GM12878 (cell line): Measurements from ENCODE around the gene RASGRP2. TPM values are rescaled to one million over a fixed set of nuclear protein-coding genes. Genes with fewer than 3 reads are reported as not detected.

Experiments
- ATAC-seq: fragments of 200-7000 bp; cut with Tn5 transposase; 3 replicates; pipeline ENCODE4 v1.9.1; 2020; ENCODE audit warnings: mild to moderate bottlenecking, moderate library complexity
- BruUV-seq: library from RNA; stranded (reverse); fragments of 400-500 nt; replicated peaks from 2 replicates; lab custom pipeline; 2021; lab: Mats Ljungman, UMichigan
- CTCF ChIA-PET: fragments of 300-600 bp; sonication (Branson Sonifier 250); formaldehyde crosslinking; extraction: SDS; loops from one replicate; lab custom pipeline; 2021; ENCODE audit warnings: inconsistent platforms; lab: Yijun Ruan, JAX
- POLR2A ChIA-PET: fragments of 350-600 bp; formaldehyde crosslinking; extraction: SDS; loops from one replicate; lab custom pipeline; 2021; ENCODE audit warnings: inconsistent platforms; lab: Charles Lee
- RAD21 ChIA-PET: fragments of 300-600 bp; sonication (Branson Sonifier 250); formaldehyde crosslinking; loops from one replicate; lab custom pipeline; 2023; ENCODE audit warnings: antibody characterized with exemption; ENCODE audit not compliant: unreplicated experiment; lab: Charles Lee
- SMC1A ChIA-PET: fragments of 300-600 bp; sonication (Branson Sonifier 250); formaldehyde crosslinking; loops from one replicate; lab custom pipeline; 2023; ENCODE audit not compliant: unreplicated experiment, uncharacterized antibody; lab: Charles Lee
- DNase-seq: peaks from one replicate; pipeline ENCODE4 v3.0.0-alpha.2; 2011; ENCODE audit warnings: low read depth, low spot score
- FAIRE-seq: peaks from 3 replicates; lab custom pipeline; 2011; peaks lifted over from hg19 to GRCh38; lab: Jason Lieb, UNC
- H2AFZ ChIP-seq: 2 replicates; pipeline ENCODE4 v1.6.0; 2011; ENCODE audit warnings: low read depth, low read length, control low read depth; ENCODE audit not compliant: control insufficient read depth
- H3K27ac ChIP-seq: 2 replicates; pipeline ENCODE4 v1.5.1; 2011; ENCODE audit warnings: control low read depth; ENCODE audit not compliant: control insufficient read depth, insufficient read depth
- H3K27me3 ChIP-seq, 2 experiments: replicated peaks in 1 of 2; 2 replicates each; pipeline versions ENCODE4 v1.6.0 to v1.6.1; 2011; ENCODE audit warnings: low read length in 1 of 2; ENCODE audit not compliant: control insufficient read depth in 2 of 2, insufficient read depth in 2 of 2
- H3K36me3 ChIP-seq, 2 experiments: 2 replicates each; pipeline ENCODE4 v1.5.1; 2011; ENCODE audit warnings: low read length in 1 of 2; ENCODE audit not compliant: control insufficient read depth in 2 of 2, insufficient read depth in 2 of 2
- H3K4me1 ChIP-seq: 2 replicates; pipeline ENCODE4 v1.6.1; 2011; ENCODE audit warnings: mild to moderate bottlenecking, low read length, moderate library complexity, mixed read lengths; ENCODE audit not compliant: control insufficient read depth, insufficient read depth
- H3K4me2 ChIP-seq: 2 replicates; pipeline ENCODE4 v1.6.0; 2011; ENCODE audit warnings: control low read depth; ENCODE audit not compliant: control insufficient read depth, insufficient read depth
- H3K4me3 ChIP-seq: fragments of 200-600 bp; sonication (generic); 2 replicates; pipeline ENCODE4 v1.5.1; 2016
- H3K79me2 ChIP-seq: 2 replicates; pipeline ENCODE4 v1.6.0; 2011; ENCODE audit warnings: low read length; ENCODE audit not compliant: control insufficient read depth, insufficient read depth
- H3K9ac ChIP-seq: 2 replicates; pipeline ENCODE4 v1.8.0; 2011; ENCODE audit warnings: low read length, control low read depth, mixed read lengths; ENCODE audit not compliant: control insufficient read depth, insufficient read depth
- H3K9me3 ChIP-seq: replicated peaks from 3 replicates; pipeline ENCODE4 v1.5.1; 2011; ENCODE audit warnings: mild to moderate bottlenecking, low read length; ENCODE audit not compliant: control insufficient read depth, insufficient read depth
- H4K20me1 ChIP-seq: 2 replicates; pipeline ENCODE4 v1.6.0; 2011; ENCODE audit not compliant: control insufficient read depth, insufficient read depth
- BCL3 ChIP-seq: IDR thresholded peaks from 2 replicates; pipeline ENCODE4 v1.6.1; 2011; ENCODE audit warnings: borderline replicate concordance, low read depth, mild to moderate bottlenecking, moderate library complexity, low read length; ENCODE audit not compliant: insufficient read depth, poor library complexity, severe bottlenecking
- BHLHE40 ChIP-seq, 2 experiments: fragments of 450-650 bp in 1 of 2; IDR thresholded peaks; 2 replicates each; pipeline ENCODE4 v1.6.1; 2011 to 2017; ENCODE audit warnings: low read depth in 2 of 2, borderline replicate concordance in 1 of 2, improper control_type of control experiment in 1 of 2, low read length in 1 of 2, mild to moderate bottlenecking in 1 of 2
- CREB1 ChIP-seq: IDR thresholded peaks from 2 replicates; pipeline ENCODE4 v1.6.1; 2012; ENCODE audit warnings: low read depth, mild to moderate bottlenecking, inconsistent platforms
- ELK1 ChIP-seq: IDR thresholded peaks from 2 replicates; pipeline ENCODE4 v1.6.1; 2012; ENCODE audit warnings: low read depth, low read length, improper control_type of control experiment
- FOS ChIP-seq: IDR thresholded peaks from 3 replicates; pipeline ENCODE4 v1.6.1; 2011; ENCODE audit warnings: borderline replicate concordance; ENCODE audit not compliant: insufficient read length; ENCODE audit errors: extremely low read depth
- GABPA ChIP-seq: IDR thresholded peaks from 2 replicates; pipeline ENCODE4 v1.6.1; 2014; ENCODE audit warnings: antibody characterized with exemption, low read depth, mild to moderate bottlenecking, inconsistent platforms
- GATAD2B ChIP-seq: fragments of 450-650 bp; conservative IDR thresholded peaks from 2 replicates; pipeline ENCODE4 v1.6.1; 2017; ENCODE audit warnings: low read depth, mild to moderate bottlenecking, moderate library complexity
- HCFC1 ChIP-seq: fragments of 150-350 bp; IDR thresholded peaks from 2 replicates; pipeline ENCODE4 v1.6.1; 2014; ENCODE audit warnings: low read length
- HDAC2 ChIP-seq: fragments of 200-600 bp; sonication (generic); IDR thresholded peaks from 2 replicates; pipeline ENCODE4 v1.6.1; 2017
- JUNB ChIP-seq: IDR thresholded peaks from 2 replicates; pipeline ENCODE4 v1.6.1; 2016; ENCODE audit warnings: antibody characterized with exemption, mild to moderate bottlenecking
- NFYA ChIP-seq: IDR thresholded peaks from 2 replicates; pipeline ENCODE4 v1.6.1; 2011; ENCODE audit warnings: low read depth, mild to moderate bottlenecking, low read length, improper control_type of control experiment, borderline replicate concordance
- NR2C1 ChIP-seq: fragments of 450-650 bp; IDR thresholded peaks from 2 replicates; pipeline ENCODE4 v1.6.1; 2017; ENCODE audit warnings: antibody characterized with exemption, mild to moderate bottlenecking, moderate library complexity
- RAD21 ChIP-seq: IDR thresholded peaks from 2 replicates; pipeline ENCODE4 v1.6.1; 2011; ENCODE audit warnings: mild to moderate bottlenecking, low read depth, low read length, moderate library complexity; ENCODE audit not compliant: insufficient read depth
- TARDBP ChIP-seq: IDR thresholded peaks from 2 replicates; pipeline ENCODE4 v1.6.1; 2016; ENCODE audit warnings: borderline replicate concordance
- TBL1XR1 ChIP-seq: IDR thresholded peaks from 2 replicates; pipeline ENCODE4 v1.6.1; 2012; ENCODE audit warnings: low read depth, low read length, improper control_type of control experiment
- ZNF687 ChIP-seq: fragments of 450-650 bp; IDR thresholded peaks from 2 replicates; pipeline ENCODE4 v1.6.1; 2017; ENCODE audit warnings: mild to moderate bottlenecking, moderate library complexity
- WGBS: methylation state at CpG from one replicate; pipeline ENCODE4 v1.1.6; 2016; ENCODE audit warnings: low lambda C conversion rate; ENCODE audit not compliant: insufficient replicate concordance, insufficient coverage; ENCODE audit errors: missing lambda C conversion rate; 5-methylcytosine and 5-hydroxymethylcytosine counted together
- in situ Hi-C: fragments of 300-500 bp; cut with MboI; formaldehyde crosslinking; loops from 9 replicates; pipeline ENCODE4 v1.14.3; 2018; ENCODE audit warnings: mixed read lengths
- intact Hi-C: fragments of 100-400 bp; cut with micrococcal nuclease; formaldehyde crosslinking; loops from one replicate; pipeline ENCODE4 v1.14.2; 2022; ENCODE audit not compliant: unreplicated experiment
- polyA plus RNA-seq, 11 experiments: library from polyadenylated mRNA; depleted of rRNA in 4 of 11; unstranded in 6 of 11; stranded (reverse) in 5 of 11; fragments of >200 nt; fragmentation: Nextera tagmentation in 4 of 11; fragmentation: Illumina TruSeq in 1 of 11; extraction: Ambion mirVana in 4 of 11; extraction: Trizol in 1 of 11; gene quantifications; 1 replicate in 1 of 11; 2 replicates in 10 of 11; pipeline versions ENCODE4 v1.2.1 to v1.2.3, GENCODE V29; 2011 to 2016; ENCODE audit warnings: inconsistent platforms in 2 of 11, missing spikeins in 2 of 11, low read depth in 1 of 11
- total RNA-seq, 4 experiments: library from RNA; depleted of rRNA in 3 of 4; stranded (reverse); fragments of >200 nt in 3 of 4; fragmentation: Illumina TruSeq in 1 of 4; extraction: Trizol in 1 of 4; gene quantifications; 2 replicates each; pipeline versions ENCODE4 v1.2.1 to v1.2.3, GENCODE V29; 2013 to 2021

The RASGRP2 gene
- total and polyA plus RNA-seq, 10 of the 15 experiments (the other 5 are each of a cell fraction or from before 2014, with no cell fraction given) = 0.26 to 9.0 (median 5.4) TPM

- TF ChIP-seq GABPA = no peak
- no peak for TF ChIP-seq CREB1
- TF ChIP-seq NR2C1 = no peak
- no peak for TF ChIP-seq BHLHE40 (IDR thresholded peaks at IDR 0.05; ENCODE audit: borderline replicate concordance in 1 of 2, low read depth in 2 of 2, low read length in 1 of 2)
- no peak for TF ChIP-seq NFYA
- no peak for TF ChIP-seq HDAC2
- no peak for TF ChIP-seq TBL1XR1
- TF ChIP-seq ZNF687 = no peak
- TF ChIP-seq GATAD2B = no peak
- no peak for TF ChIP-seq ELK1
- TF ChIP-seq RAD21 = no peak
- no peak for TF ChIP-seq HCFC1
- no peak for TF ChIP-seq JUNB
- TF ChIP-seq TARDBP = no peak
- no peak for TF ChIP-seq FOS
- no peak for TF ChIP-seq BCL3
- no peaks in the 10 kb centered on the region for H3K79me2 ChIP-seq
- DNase-seq (no peak), ATAC-seq (no peak), FAIRE-seq (no peak)
- no peaks in the 10 kb centered on the region for H3K36me3 ChIP-seq
- H3K4me3 ChIP-seq = no peak overlapping the region
- peaks cover 0 to 5% of the 10 kb centered on the region in 2 experiments; a peak in 3 of 4 replicates for H3K27me3 ChIP-seq
- no peaks in the 10 kb centered on the region for H4K20me1 ChIP-seq
- ChIA-PET POLR2A (no interaction called here), RAD21 (interaction anchor here (0.9 to 3.6 kb wide), 6 partner anchors 16 to 55 kb away, joined by 3 to 21 read pairs (median 4); no protein-coding TSS in a partner anchor), SMC1A (interaction anchor here (1.0 to 3.2 kb wide), 3 partner anchors 8 to 53 kb away, joined by 3 to 15 read pairs (median 3); no protein-coding TSS in a partner anchor), CTCF (interaction anchor here (1.1 to 9.7 kb wide), 8 partner anchors 7 to 90 kb away, joined by 3 to 86 read pairs (median 8); no protein-coding TSS in a partner anchor)
- no TSS peak for BruUV-seq
- H3K4me1 ChIP-seq = peaks cover 29% of the 10 kb centered on the region
- WGBS = 82% methylated on average over 20 of the region's 24 CpGs
- in situ Hi-C loops (no loop called here), intact Hi-C loops (loop anchor here (2.0 kb wide), 3 partner anchors 25 to 293 kb away; no protein-coding TSS in a partner anchor)
- no peaks in the 10 kb centered on the region for H3K9me3 ChIP-seq
- H3K4me2 ChIP-seq = peak overlapping the region; percentile 92
- H3K27ac ChIP-seq = no peak overlapping the region
- no peak overlapping the region for H2AFZ ChIP-seq
- H3K9ac ChIP-seq = no peak overlapping the region
Measured at GRCh38 chr11:64741375-64742086, 2.4 kb downstream of the RASGRP2 start.
